ENCODE data around the gene EPAS1. TPM values are rescaled to one million over a fixed set of nuclear protein-coding genes. Genes with fewer than 3 reads are reported as not detected.

The EPAS1 gene
- total RNA-seq, 1 experiment from 2014 or later, result 43.2 TPM

GRCh38 chr2:46293466-46293865 lies 3.7 kb upstream of the EPAS1 start:
- H3K4me2 ChIP-seq (ENCODE audit: low read length), result no peak overlapping the region
- no peaks in the 10 kb centered on the region for H3F3A ChIP-seq (ENCODE audit: low read length, unreplicated experiment)
- ChIA-PET CTCF (interaction anchor here (1.8 kb wide), 1 partner anchor 230 kb away, joined by 8 read pairs; no protein-coding TSS in a partner anchor), POLR2A (ENCODE audit: unreplicated experiment) (no interaction called here)
- BruUV-seq (replicated peaks), result no TSS peak
- ATAC-seq (no peak), DNase-seq (no peak)
- no peak overlapping the region for H2AFZ ChIP-seq (ENCODE audit: low read length)
- no peak overlapping the region for H3K27ac ChIP-seq (ENCODE audit: low read length)
- no peak overlapping the region for H3K4me3 ChIP-seq (ENCODE audit: low read length)
- intact Hi-C loops (cut with micrococcal nuclease), result no loop called here
- peaks cover 9% of the 10 kb centered on the region for H3K79me2 ChIP-seq (ENCODE audit: low read length)
- no peak for TF ChIP-seq CTCF (conservative IDR thresholded peaks at IDR 0.05; ENCODE audit: low read depth, low read length)
- TF ChIP-seq EZH2 (IDR thresholded peaks at IDR 0.05; ENCODE audit: low read length, unreplicated experiment), result no peak
- no peak for TF ChIP-seq EZH2phosphoT487 (IDR thresholded peaks at IDR 0.05; ENCODE audit: borderline replicate concordance, low read length)
- H3K27me3 ChIP-seq (ENCODE audit: low read length), result no peaks in the 10 kb centered on the region
- no peaks in the 10 kb centered on the region for H3K4me1 ChIP-seq (ENCODE audit: insufficient read depth, low read length)
- no peaks in the 10 kb centered on the region for H3K9me3 ChIP-seq (ENCODE audit: low read length)
- no peaks in the 10 kb centered on the region for H3K36me3 ChIP-seq (ENCODE audit: low read depth, low read length)
- no peak overlapping the region for H3K9ac ChIP-seq (ENCODE audit: low read length)
- H3K9me2 ChIP-seq (replicated peaks; ENCODE audit: low read length), result no peaks in the 10 kb centered on the region
- H4K20me1 ChIP-seq (ENCODE audit: low read length), result no peaks in the 10 kb centered on the region; the same call in none of the 2 replicates

- TF ChIP-seq CTCF (conservative IDR thresholded peaks at IDR 0.05; ENCODE audit: low read depth, low read length), result peak; percentile 72
- TF ChIP-seq EZH2 (IDR thresholded peaks at IDR 0.05; ENCODE audit: low read length, unreplicated experiment), result no peak
- no peak for TF ChIP-seq EZH2phosphoT487 (IDR thresholded peaks at IDR 0.05; ENCODE audit: borderline replicate concordance, low read length)
- intact Hi-C loops (cut with micrococcal nuclease), result loop anchor here (1.0 kb wide), 1 partner anchor 130 kb away; no protein-coding TSS in a partner anchor
- POLR2A ChIA-PET (ENCODE audit: unreplicated experiment), result no interaction called here
- Histone ChIP-seq H3K27me3 (ENCODE audit: low read length) (no peaks in the 10 kb centered on the region), H3K9ac (ENCODE audit: low read length) (no peak overlapping the region), H3K36me3 (ENCODE audit: low read depth, low read length) (no peaks in the 10 kb centered on the region), H4K20me1 (ENCODE audit: low read length) (peaks cover 8% of the 10 kb centered on the region), H3K79me2 (ENCODE audit: low read length) (peaks cover 17% of the 10 kb centered on the region), H3F3A (ENCODE audit: low read length, unreplicated experiment) (no peaks in the 10 kb centered on the region), H3K4me2 (ENCODE audit: low read length) (no peak overlapping the region), H3K9me2 (replicated peaks; ENCODE audit: low read length) (no peaks in the 10 kb centered on the region), H3K4me3 (ENCODE audit: low read length) (no peak overlapping the region), H2AFZ (ENCODE audit: low read length) (no peak overlapping the region), H3K27ac (ENCODE audit: low read length) (no peak overlapping the region), H3K9me3 (ENCODE audit: low read length) (no peaks in the 10 kb centered on the region), H3K4me1 (ENCODE audit: insufficient read depth, low read length) (no peaks in the 10 kb centered on the region)
- BruUV-seq (replicated peaks), result no TSS peak
- ATAC-seq, result no peak
- peak; percentile 40 for DNase-seq
- CTCF ChIA-PET, result interaction anchor here (0.6 to 1.8 kb wide), 4 partner anchors 122 to 301 kb away, joined by 3 to 8 read pairs (median 3); no protein-coding TSS in a partner anchor
Observed at GRCh38 chr2:46294176-46294836, 2.9 kb upstream of the EPAS1 start.
